ENCODE results near the gene ATXN1. TPM values are rescaled to one million over a fixed set of nuclear protein-coding genes. Genes with fewer than 3 reads are reported as not detected.

ATXN1 gene
- total RNA-seq, 1 experiment from 2014 or later: 5.6 TPM

DNA sequence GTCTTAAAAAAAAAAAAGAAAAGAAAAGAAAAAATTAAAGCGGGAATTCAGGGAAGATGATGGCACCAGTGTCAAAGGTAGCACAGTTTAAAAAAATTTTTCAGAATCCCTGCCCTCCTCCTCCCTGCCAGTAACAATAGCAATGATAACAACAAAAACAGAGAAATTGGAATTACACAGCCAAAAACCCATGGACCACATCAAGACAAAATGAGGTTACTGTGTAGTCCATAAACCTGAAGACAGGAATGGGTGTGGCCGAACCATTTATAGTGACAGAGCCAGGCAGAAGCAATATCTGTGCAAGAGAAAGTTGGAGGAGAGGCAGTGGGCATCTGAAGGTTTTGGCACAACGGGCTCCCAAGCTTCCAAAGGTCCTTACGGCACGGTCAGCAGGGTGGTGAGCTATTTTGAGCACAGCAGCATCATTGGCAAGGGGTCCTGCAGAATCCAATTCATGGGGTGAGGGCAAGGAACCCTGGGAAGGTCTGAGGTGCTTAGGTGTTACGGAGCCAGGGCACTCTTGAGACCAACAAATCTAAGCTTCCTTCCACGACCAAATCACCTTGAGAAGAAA is 320.5 kb downstream of the ATXN1 start:
- H3K4ac ChIP-seq (ENCODE audit: low read depth, low read length): no peak overlapping the region

More for the DNA sequence above, 320.5 kb downstream of the ATXN1 start:
- no CpG with 5 or more reads among the region's 7 CpGs for WGBS (ENCODE audit: extremely low coverage, insufficient read length, low lambda C conversion rate)
- Histone ChIP-seq H2AFZ (ENCODE audit: low read length) (no peak overlapping the region), H4K91ac (ENCODE audit: insufficient read length, low read depth, low read length) (no peak overlapping the region), H2BK20ac (ENCODE audit: low read depth, low read length, poor library complexity, severe bottlenecking) (no peak overlapping the region), H4K20me1 (ENCODE audit: control insufficient read depth, insufficient read depth, insufficient read length) (no peaks in the 10 kb centered on the region), H2BK5ac (ENCODE audit: insufficient read length, low read length) (no peak overlapping the region), H2AK5ac (ENCODE audit: insufficient read length, low read length) (no peak overlapping the region), H3K79me2 (ENCODE audit: insufficient read depth, low read length) (no peaks in the 10 kb centered on the region), H2BK120ac (ENCODE audit: low read depth, low read length, poor library complexity, severe bottlenecking) (no peak overlapping the region), H3T11ph (ENCODE audit: low read length) (no peak overlapping the region), H3K56ac (ENCODE audit: insufficient read length, low read depth, low read length) (no peak overlapping the region), H3K79me1 (ENCODE audit: insufficient read depth, low read depth, low read length, poor library complexity, severe bottlenecking) (no peaks in the 10 kb centered on the region), H2BK12ac (ENCODE audit: insufficient read length, low read depth, low read length) (no peak overlapping the region), H3K27me3 (ENCODE audit: insufficient read depth, low read length) (no peaks in the 10 kb centered on the region), H3K23me2 (ENCODE audit: insufficient read length, low read depth, low read length, poor library complexity, severe bottlenecking) (no peaks in the 10 kb centered on the region), H4K8ac (replicated peaks; ENCODE audit: insufficient read length, low read depth, low read length) (no peak overlapping the region), H3K23ac (ENCODE audit: insufficient read length, low read depth, low read length) (no peak overlapping the region), H3K18ac (ENCODE audit: insufficient read length, low read depth, low read length) (no peak overlapping the region), H3K4me1 (ENCODE audit: insufficient read depth, low read length) (no peaks in the 10 kb centered on the region), H3K4me2 (ENCODE audit: insufficient read depth, insufficient read length, low read length) (no peak overlapping the region), H4K5ac (ENCODE audit: insufficient read length, low read depth, low read length) (no peak overlapping the region), H3K14ac (ENCODE audit: insufficient read depth, low read length) (no peak overlapping the region), H3K9ac (ENCODE audit: extremely low read depth, insufficient read length, low read length) (no peak overlapping the region), H3K9me3 (ENCODE audit: control insufficient read depth, low read depth, low read length) (no peaks in the 10 kb centered on the region), H3K27ac (ENCODE audit: insufficient read length, low read depth, low read length) (no peak overlapping the region), H2BK15ac (ENCODE audit: low read depth, low read length) (no peak overlapping the region)
- Mint-ChIP-seq H3K27me3 (ENCODE audit: low read depth) (no peaks in the 10 kb centered on the region), H3K4me3 (no peak overlapping the region), H3K27ac (no peak overlapping the region), H3K4me1 (no peaks in the 10 kb centered on the region), H3K36me3 (ENCODE audit: insufficient read depth in 1 of 3, low read depth in 3 of 3) (no peaks in the 10 kb centered on the region), H3K9me3 (no peaks in the 10 kb centered on the region)
- DNase-seq: no peak
- TF ChIP-seq CTCF (conservative IDR thresholded peaks at IDR 0.05): no peak
